ENCODE data around the gene HNMT.

HNMT gene

GRCh38 chr2:137977790-137978189, 13.5 kb downstream of the HNMT start:
- no peak for TF ChIP-seq CTCF (IDR thresholded peaks at IDR 0.05; ENCODE audit: extremely low read depth, insufficient read depth, missing control alignments)
- in situ Hi-C loops (cut with MboI; ENCODE audit: low pct_unique_long_range_greater_than_20kb, low sequenced_read_pairs, unreplicated experiment), result no loop called here
- DNase-seq (ENCODE audit: low spot score), result no peak

- DNase-seq (ENCODE audit: low spot score), result no peak
- TF ChIP-seq CTCF (IDR thresholded peaks at IDR 0.05; ENCODE audit: extremely low read depth, insufficient read depth, missing control alignments), result no peak
- in situ Hi-C loops (cut with MboI; ENCODE audit: low pct_unique_long_range_greater_than_20kb, low sequenced_read_pairs, unreplicated experiment), result no loop called here
These were observed 16.2 kb downstream of the HNMT start for GRCh38 chr2:137980459-137980858.

GRCh38 chr2:137981112-137981656, 16.9 kb downstream of the HNMT start:
- TF ChIP-seq CTCF (IDR thresholded peaks at IDR 0.05; ENCODE audit: extremely low read depth, insufficient read depth, missing control alignments), result no peak
- DNase-seq (ENCODE audit: low spot score), result no peak
- in situ Hi-C loops (cut with MboI; ENCODE audit: low pct_unique_long_range_greater_than_20kb, low sequenced_read_pairs, unreplicated experiment), result no loop called here

- in situ Hi-C loops (cut with MboI; ENCODE audit: low pct_unique_long_range_greater_than_20kb, low sequenced_read_pairs, unreplicated experiment), result no loop called here
- no peak for DNase-seq (ENCODE audit: low spot score)
- no peak for TF ChIP-seq CTCF (IDR thresholded peaks at IDR 0.05; ENCODE audit: extremely low read depth, insufficient read depth, missing control alignments)
These were observed 19.3 kb downstream of the HNMT start for GRCh38 chr2:137983581-137983980.

- DNase-seq (ENCODE audit: low spot score), result no peak
- in situ Hi-C loops (cut with MboI; ENCODE audit: low pct_unique_long_range_greater_than_20kb, low sequenced_read_pairs, unreplicated experiment), result no loop called here
- TF ChIP-seq CTCF (IDR thresholded peaks at IDR 0.05; ENCODE audit: extremely low read depth, insufficient read depth, missing control alignments), result no peak
These were observed 22.0 kb downstream of the HNMT start for GRCh38 chr2:137986268-137986667.

GRCh38 chr2:137987011-137987410, 22.7 kb downstream of the HNMT start:
- in situ Hi-C loops (cut with MboI; ENCODE audit: low pct_unique_long_range_greater_than_20kb, low sequenced_read_pairs, unreplicated experiment), result no loop called here
- no peak for DNase-seq (ENCODE audit: low spot score)
- no peak for TF ChIP-seq CTCF (IDR thresholded peaks at IDR 0.05; ENCODE audit: extremely low read depth, insufficient read depth, missing control alignments)

- in situ Hi-C loops (cut with MboI; ENCODE audit: low pct_unique_long_range_greater_than_20kb, low sequenced_read_pairs, unreplicated experiment), result no loop called here
- TF ChIP-seq CTCF (IDR thresholded peaks at IDR 0.05; ENCODE audit: extremely low read depth, insufficient read depth, missing control alignments), result no peak
- no peak for DNase-seq (ENCODE audit: low spot score)
These were observed 26.8 kb downstream of the HNMT start for GRCh38 chr2:137991078-137991477.
